ENCODE data around the gene FGD3.

FGD3 gene

GRCh38 chr9:92949266-92949982 is 2.1 kb downstream of the FGD3 start:
- DNase-seq (ENCODE audit: insufficient read length, low spot score) (no peak), FAIRE-seq (no peak)
- TF ChIP-seq, protein P1, sequence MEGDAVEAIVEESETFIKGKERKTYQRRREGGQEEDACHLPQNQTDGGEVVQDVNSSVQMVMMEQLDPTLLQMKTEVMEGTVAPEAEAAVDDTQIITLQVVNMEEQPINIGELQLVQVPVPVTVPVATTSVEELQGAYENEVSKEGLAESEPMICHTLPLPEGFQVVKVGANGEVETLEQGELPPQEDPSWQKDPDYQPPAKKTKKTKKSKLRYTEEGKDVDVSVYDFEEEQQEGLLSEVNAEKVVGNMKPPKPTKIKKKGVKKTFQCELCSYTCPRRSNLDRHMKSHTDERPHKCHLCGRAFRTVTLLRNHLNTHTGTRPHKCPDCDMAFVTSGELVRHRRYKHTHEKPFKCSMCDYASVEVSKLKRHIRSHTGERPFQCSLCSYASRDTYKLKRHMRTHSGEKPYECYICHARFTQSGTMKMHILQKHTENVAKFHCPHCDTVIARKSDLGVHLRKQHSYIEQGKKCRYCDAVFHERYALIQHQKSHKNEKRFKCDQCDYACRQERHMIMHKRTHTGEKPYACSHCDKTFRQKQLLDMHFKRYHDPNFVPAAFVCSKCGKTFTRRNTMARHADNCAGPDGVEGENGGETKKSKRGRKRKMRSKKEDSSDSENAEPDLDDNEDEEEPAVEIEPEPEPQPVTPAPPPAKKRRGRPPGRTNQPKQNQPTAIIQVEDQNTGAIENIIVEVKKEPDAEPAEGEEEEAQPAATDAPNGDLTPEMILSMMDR (IDR thresholded peaks at IDR 0.05; ENCODE audit: insufficient read depth, missing control alignments): no peak

- FAIRE-seq (no peak), DNase-seq (ENCODE audit: insufficient read length, low spot score) (no peak)
- TF ChIP-seq, protein P1 (IDR thresholded peaks at IDR 0.05; ENCODE audit: insufficient read depth, missing control alignments): no peak
These were observed 3.1 kb downstream of the FGD3 start for GRCh38 chr9:92950359-92950955.

GRCh38 chr9:92952906-92953610 is 5.7 kb downstream of the FGD3 start:
- no peak for FAIRE-seq
- TF ChIP-seq, protein P1 (IDR thresholded peaks at IDR 0.05; ENCODE audit: insufficient read depth, missing control alignments): no peak
- no peak for DNase-seq (ENCODE audit: insufficient read length, low spot score)

- no peak for FAIRE-seq
- DNase-seq (ENCODE audit: insufficient read length, low spot score): no peak
- TF ChIP-seq, protein P1 (IDR thresholded peaks at IDR 0.05; ENCODE audit: insufficient read depth, missing control alignments): no peak
These were observed 6.9 kb downstream of the FGD3 start for GRCh38 chr9:92954049-92954861.

GRCh38 chr9:92954886-92955285 is 7.6 kb downstream of the FGD3 start:
- TF ChIP-seq, protein P1 (IDR thresholded peaks at IDR 0.05; ENCODE audit: insufficient read depth, missing control alignments): no peak
- FAIRE-seq (no peak), DNase-seq (ENCODE audit: insufficient read length, low spot score) (no peak)

- TF ChIP-seq, protein P1 (IDR thresholded peaks at IDR 0.05; ENCODE audit: insufficient read depth, missing control alignments): no peak
- FAIRE-seq (no peak), DNase-seq (ENCODE audit: insufficient read length, low spot score) (no peak)
These were observed 13.4 kb downstream of the FGD3 start for GRCh38 chr9:92960561-92961290.

All from D721Med (cell line).